ENCODE measurements around the gene RBFOX2. TPM values are rescaled to one million over a fixed set of nuclear protein-coding genes. Genes with fewer than 3 reads are reported as not detected.
"Not testable (repeated sequence)": the region's sequence is repeated elsewhere in the genome, so short reads cannot be mapped to it uniquely, and the experiment has no call there.

The RBFOX2 gene
- polyA plus RNA-seq, 2 donors: 22.6 to 31.1 TPM

DNA sequence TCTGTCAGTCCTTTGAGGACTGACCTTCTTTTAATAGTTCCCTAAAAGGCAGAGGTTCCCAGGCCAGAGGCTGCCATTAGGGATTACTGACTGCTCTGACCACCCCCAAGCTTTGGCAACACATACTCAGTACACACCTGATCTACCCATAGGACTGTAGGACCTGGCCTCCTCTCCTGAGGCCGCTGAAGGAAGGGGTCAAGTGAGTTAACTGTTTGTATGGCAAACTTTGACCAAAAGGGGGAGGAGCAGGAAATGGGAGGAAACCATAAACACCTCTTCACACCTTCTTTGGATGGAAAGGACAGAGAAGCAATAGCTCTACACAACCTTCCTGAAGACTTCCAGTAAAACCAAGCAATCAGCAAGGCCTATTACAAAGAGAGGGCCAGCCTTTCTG is 207.0 kb downstream of the RBFOX2 start:
- 77 to 86% methylated on average over 1 of the region's 1 CpG for WGBS, 2 donors

DNA sequence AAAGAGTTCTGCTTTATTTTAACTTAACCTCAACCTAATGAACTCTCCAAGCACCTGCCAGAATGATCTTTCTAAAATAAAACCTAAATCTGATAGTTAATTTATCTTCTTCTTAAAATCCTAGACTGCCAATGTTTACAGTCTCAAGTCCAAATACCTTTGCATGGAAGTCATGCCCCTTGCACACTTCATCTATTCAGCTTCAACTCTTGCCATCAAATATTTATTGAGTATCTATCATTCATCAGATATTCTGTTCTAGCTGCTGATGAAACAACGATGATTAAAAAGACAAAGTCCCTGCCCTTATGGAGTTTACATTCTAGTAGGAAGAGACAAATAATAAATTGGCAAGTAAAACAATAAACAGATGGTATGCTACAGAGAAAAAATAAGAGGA is 209.2 kb downstream of the RBFOX2 start:
- H3K9me3 ChIP-seq (ENCODE audit: control insufficient read depth in 2 of 2, insufficient read depth in 1 of 2, low read depth in 1 of 2, low read length in 1 of 2): no peaks in the 10 kb centered on the region
- no peak overlapping the region for H3K4me3 ChIP-seq (ENCODE audit: low read depth in 1 of 2, low read length in 2 of 2)
- H3K36me3 ChIP-seq (ENCODE audit: control insufficient read depth in 2 of 2, insufficient read depth in 2 of 2, low read length in 1 of 2): peaks cover 0 to 3% of the 10 kb centered on the region in 2 donors
- 66 to 76% methylated on average over 1 of the region's 1 CpG for WGBS, 2 donors
- H3K4me1 ChIP-seq (ENCODE audit: control insufficient read depth in 2 of 2, insufficient read depth in 2 of 2, low read length in 1 of 2): peaks cover 3% of the 10 kb centered on the region in 2 donors
- no peaks in the 10 kb centered on the region for H3K27me3 ChIP-seq (ENCODE audit: control insufficient read depth in 1 of 2, insufficient read depth in 2 of 2, low read length in 2 of 2)
- H3K27ac ChIP-seq (ENCODE audit: low read depth in 2 of 2, low read length in 1 of 2): no peak overlapping the region

More for the DNA sequence above, 207.0 kb downstream of the RBFOX2 start:
- Histone ChIP-seq H3K36me3 (ENCODE audit: control insufficient read depth in 2 of 2, insufficient read depth in 2 of 2, low read length in 1 of 2) (peaks cover 0 to 3% of the 10 kb centered on the region in 2 donors), H3K4me1 (ENCODE audit: control insufficient read depth in 2 of 2, insufficient read depth in 2 of 2, low read length in 1 of 2) (peaks cover 3% of the 10 kb centered on the region in 2 donors), H3K27ac (ENCODE audit: low read depth in 2 of 2, low read length in 1 of 2) (no peak overlapping the region), H3K4me3 (ENCODE audit: low read depth in 1 of 2, low read length in 2 of 2) (no peak overlapping the region), H3K9me3 (ENCODE audit: control insufficient read depth in 2 of 2, insufficient read depth in 1 of 2, low read depth in 1 of 2, low read length in 1 of 2) (no peaks in the 10 kb centered on the region), H3K27me3 (ENCODE audit: control insufficient read depth in 1 of 2, insufficient read depth in 2 of 2, low read length in 2 of 2) (no peaks in the 10 kb centered on the region)

DNA sequence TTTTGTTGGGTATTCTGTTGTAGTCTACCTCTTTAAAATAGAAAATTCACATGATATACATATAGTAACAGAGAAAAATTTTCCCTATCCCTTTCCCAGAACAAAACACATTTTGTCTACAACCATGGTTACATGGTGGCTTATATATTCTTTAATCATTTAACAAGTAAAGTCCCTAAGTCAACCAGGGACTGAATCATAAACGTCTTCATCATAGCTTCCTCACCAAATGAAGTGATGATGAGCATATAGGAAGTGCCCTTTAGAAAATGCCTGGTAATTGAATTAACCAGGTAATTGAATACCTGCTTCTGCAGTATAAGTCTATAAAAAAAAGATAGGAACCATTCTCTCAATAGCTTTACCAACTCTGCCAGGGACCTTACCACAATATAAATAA is 209.7 kb downstream of the RBFOX2 start:
- no peaks in the 10 kb centered on the region for H3K9me3 ChIP-seq (ENCODE audit: control insufficient read depth in 2 of 2, insufficient read depth in 1 of 2, low read depth in 1 of 2, low read length in 1 of 2)
- peaks cover 0 to 3% of the 10 kb centered on the region in 2 donors for H3K36me3 ChIP-seq (ENCODE audit: control insufficient read depth in 2 of 2, insufficient read depth in 2 of 2, low read length in 1 of 2)
- WGBS, 2 donors: 42 to 44% methylated on average over 1 of the region's 1 CpG
- H3K27me3 ChIP-seq (ENCODE audit: control insufficient read depth in 1 of 2, insufficient read depth in 2 of 2, low read length in 2 of 2): no peaks in the 10 kb centered on the region
- H3K4me3 ChIP-seq (ENCODE audit: low read depth in 1 of 2, low read length in 2 of 2): no peak overlapping the region
- H3K4me1 ChIP-seq (ENCODE audit: control insufficient read depth in 2 of 2, insufficient read depth in 2 of 2, low read length in 1 of 2): peaks cover 3% of the 10 kb centered on the region in 2 donors
- H3K27ac ChIP-seq (ENCODE audit: low read depth in 2 of 2, low read length in 1 of 2): no peak overlapping the region

DNA sequence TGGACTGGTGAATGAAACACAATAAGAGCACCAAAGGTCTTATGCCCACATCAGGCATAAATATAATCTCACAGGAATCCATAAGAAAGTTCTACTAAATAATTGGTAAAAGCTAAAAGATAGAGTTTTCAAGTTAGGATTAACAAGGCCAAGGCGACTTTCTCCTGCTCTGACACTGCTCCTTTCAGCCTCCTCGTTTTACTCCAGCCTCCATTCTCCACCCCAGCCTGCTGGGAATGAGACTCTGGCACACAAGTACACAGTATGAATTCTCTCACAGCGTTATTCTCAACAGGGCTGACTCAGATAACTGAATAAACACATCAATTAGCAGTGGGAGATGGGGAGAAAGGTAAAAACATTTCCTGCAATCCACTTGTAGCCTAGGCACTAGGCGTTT is 216.0 kb downstream of the RBFOX2 start:
- no peak overlapping the region for H3K27ac ChIP-seq (ENCODE audit: low read depth in 2 of 2, low read length in 1 of 2)
- H3K36me3 ChIP-seq (ENCODE audit: control insufficient read depth in 2 of 2, insufficient read depth in 2 of 2, low read length in 1 of 2): peaks cover 0 to 7% of the 10 kb centered on the region in 2 donors
- WGBS, 2 donors: 68 to 69% methylated on average over 4 of the region's 4 CpGs
- H3K4me3 ChIP-seq (ENCODE audit: low read depth in 1 of 2, low read length in 2 of 2): no peak overlapping the region
- no peaks in the 10 kb centered on the region for H3K4me1 ChIP-seq (ENCODE audit: control insufficient read depth in 2 of 2, insufficient read depth in 2 of 2, low read length in 1 of 2)
- H3K9me3 ChIP-seq (ENCODE audit: control insufficient read depth in 2 of 2, insufficient read depth in 1 of 2, low read depth in 1 of 2, low read length in 1 of 2): no peaks in the 10 kb centered on the region
- H3K27me3 ChIP-seq (ENCODE audit: control insufficient read depth in 1 of 2, insufficient read depth in 2 of 2, low read length in 2 of 2): no peaks in the 10 kb centered on the region

DNA sequence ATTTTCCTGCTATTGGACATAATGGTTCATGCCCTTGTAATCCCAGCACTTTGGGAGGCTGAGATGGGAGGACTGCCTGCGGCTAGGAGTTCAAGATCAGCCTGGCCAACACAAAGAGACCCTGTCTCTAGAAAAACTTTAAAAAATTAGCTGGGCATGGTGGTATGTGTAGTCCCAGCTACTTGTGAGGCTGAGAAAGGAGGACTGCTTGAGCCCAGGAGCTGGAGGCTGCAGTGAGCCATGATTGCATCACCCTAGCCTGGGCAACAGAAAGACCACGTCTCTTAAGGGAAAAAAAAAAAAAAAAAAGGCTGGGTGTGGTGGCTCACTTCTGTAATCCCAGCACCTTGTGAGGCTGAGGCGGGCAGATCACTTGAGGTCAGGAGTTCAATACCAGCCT is 217.0 kb downstream of the RBFOX2 start:
- peaks cover 0 to 4% of the 10 kb centered on the region in 2 donors for H3K36me3 ChIP-seq (ENCODE audit: control insufficient read depth in 2 of 2, insufficient read depth in 2 of 2, low read length in 1 of 2)
- no peaks in the 10 kb centered on the region for H3K27me3 ChIP-seq (ENCODE audit: control insufficient read depth in 1 of 2, insufficient read depth in 2 of 2, low read length in 2 of 2)
- H3K9me3 ChIP-seq (ENCODE audit: control insufficient read depth in 2 of 2, insufficient read depth in 1 of 2, low read depth in 1 of 2, low read length in 1 of 2): no peaks in the 10 kb centered on the region
- no peak overlapping the region for H3K27ac ChIP-seq (ENCODE audit: low read depth in 2 of 2, low read length in 1 of 2)
- WGBS, 2 donors: 84 to 90% methylated on average over 3 of the region's 3 CpGs
- H3K4me3 ChIP-seq (ENCODE audit: low read depth in 1 of 2, low read length in 2 of 2): no peak overlapping the region
- no peaks in the 10 kb centered on the region for H3K4me1 ChIP-seq (ENCODE audit: control insufficient read depth in 2 of 2, insufficient read depth in 2 of 2, low read length in 1 of 2)

DNA sequence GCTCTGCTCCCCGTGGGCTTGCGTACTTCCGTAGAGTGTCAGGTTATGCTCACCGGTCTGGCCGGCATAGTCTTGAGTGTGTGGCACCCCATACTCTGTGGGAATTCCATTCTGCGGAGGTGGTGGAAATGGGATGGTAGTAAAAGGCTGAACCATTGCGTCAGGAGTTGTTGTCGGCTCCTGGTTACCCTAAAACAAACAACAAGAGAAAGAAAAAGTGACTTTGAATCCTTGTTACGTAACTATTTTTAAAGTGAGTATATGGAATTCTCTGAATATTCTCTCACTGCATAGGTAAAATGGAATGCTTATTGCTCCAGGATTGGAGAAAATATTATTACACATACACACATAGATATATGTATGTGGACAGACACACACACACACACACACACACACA is 218.8 kb downstream of the RBFOX2 start:
- Histone ChIP-seq H3K36me3 (ENCODE audit: control insufficient read depth in 2 of 2, insufficient read depth in 2 of 2, low read length in 1 of 2) (peaks cover 0 to 4% of the 10 kb centered on the region in 2 donors), H3K27me3 (ENCODE audit: control insufficient read depth in 1 of 2, insufficient read depth in 2 of 2, low read length in 2 of 2) (no peaks in the 10 kb centered on the region), H3K4me1 (ENCODE audit: control insufficient read depth in 2 of 2, insufficient read depth in 2 of 2, low read length in 1 of 2) (no peaks in the 10 kb centered on the region), H3K27ac (ENCODE audit: low read depth in 2 of 2, low read length in 1 of 2) (no peak overlapping the region), H3K9me3 (ENCODE audit: control insufficient read depth in 2 of 2, insufficient read depth in 1 of 2, low read depth in 1 of 2, low read length in 1 of 2) (no peaks in the 10 kb centered on the region), H3K4me3 (ENCODE audit: low read depth in 1 of 2, low read length in 2 of 2) (no peak overlapping the region)
- WGBS, 2 donors: 96 to 98% methylated on average over 9 of the region's 9 CpGs

DNA sequence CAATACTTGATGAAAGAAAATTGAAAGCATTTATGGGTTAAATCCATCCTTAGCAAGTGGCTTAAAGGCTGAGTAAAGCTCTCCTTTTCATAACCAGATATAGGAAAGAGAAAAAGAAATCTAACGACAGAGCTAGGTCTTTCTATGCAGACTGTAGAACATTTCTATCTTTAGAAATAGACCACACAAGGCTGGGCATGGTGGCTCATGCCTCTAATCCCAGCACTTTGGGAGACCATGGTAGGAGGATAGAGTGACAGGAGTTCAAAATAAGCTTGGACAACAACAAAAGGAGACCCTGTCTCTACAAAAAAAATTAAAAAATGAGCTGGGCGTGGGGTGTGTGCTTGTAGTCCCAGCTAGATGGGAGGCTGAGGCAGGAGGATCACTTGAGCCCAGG is 220.2 kb downstream of the RBFOX2 start:
- Histone ChIP-seq H3K36me3 (ENCODE audit: control insufficient read depth in 2 of 2, insufficient read depth in 2 of 2, low read length in 1 of 2) (peaks cover 0 to 4% of the 10 kb centered on the region in 2 donors), H3K27ac (ENCODE audit: low read depth in 2 of 2, low read length in 1 of 2) (no peak overlapping the region), H3K27me3 (ENCODE audit: control insufficient read depth in 1 of 2, insufficient read depth in 2 of 2, low read length in 2 of 2) (no peaks in the 10 kb centered on the region), H3K4me1 (ENCODE audit: control insufficient read depth in 2 of 2, insufficient read depth in 2 of 2, low read length in 1 of 2) (no peaks in the 10 kb centered on the region), H3K4me3 (ENCODE audit: low read depth in 1 of 2, low read length in 2 of 2) (no peak overlapping the region), H3K9me3 (ENCODE audit: control insufficient read depth in 2 of 2, insufficient read depth in 1 of 2, low read depth in 1 of 2, low read length in 1 of 2) (no peaks in the 10 kb centered on the region)
- 75 to 76% methylated on average over 2 of the region's 2 CpGs for WGBS, 2 donors

DNA sequence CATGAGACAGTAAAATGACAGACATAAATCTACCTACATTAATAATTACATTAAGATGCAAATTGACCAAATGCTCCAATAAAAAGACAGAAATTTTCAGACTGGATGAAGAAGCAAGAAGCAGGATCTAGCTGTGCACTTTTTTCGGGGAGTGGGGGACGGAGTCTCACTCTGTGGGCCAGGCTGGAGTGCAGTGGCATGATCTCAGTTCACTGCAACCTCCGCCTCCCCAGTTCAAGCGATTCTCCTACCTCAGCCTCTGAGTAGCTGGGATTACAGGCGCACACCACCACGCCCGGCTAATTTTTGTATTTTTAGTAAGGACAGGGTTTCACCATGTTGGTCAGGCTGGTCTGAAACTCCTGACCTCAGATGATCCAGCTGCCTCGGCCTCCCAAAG is 222.0 kb downstream of the RBFOX2 start:
- H3K9me3 ChIP-seq (ENCODE audit: control insufficient read depth in 2 of 2, insufficient read depth in 1 of 2, low read depth in 1 of 2, low read length in 1 of 2); H3K4me1 ChIP-seq (ENCODE audit: control insufficient read depth in 2 of 2, insufficient read depth in 2 of 2, low read length in 1 of 2); H3K4me3 ChIP-seq (ENCODE audit: low read depth in 1 of 2, low read length in 2 of 2); H3K27ac ChIP-seq (ENCODE audit: low read depth in 2 of 2, low read length in 1 of 2); H3K36me3 ChIP-seq (ENCODE audit: control insufficient read depth in 2 of 2, insufficient read depth in 2 of 2, low read length in 1 of 2); H3K27me3 ChIP-seq (ENCODE audit: control insufficient read depth in 1 of 2, insufficient read depth in 2 of 2, low read length in 2 of 2): not testable (repeated sequence)
- 93 to 96% methylated on average over 8 of the region's 8 CpGs for WGBS, 2 donors

DNA sequence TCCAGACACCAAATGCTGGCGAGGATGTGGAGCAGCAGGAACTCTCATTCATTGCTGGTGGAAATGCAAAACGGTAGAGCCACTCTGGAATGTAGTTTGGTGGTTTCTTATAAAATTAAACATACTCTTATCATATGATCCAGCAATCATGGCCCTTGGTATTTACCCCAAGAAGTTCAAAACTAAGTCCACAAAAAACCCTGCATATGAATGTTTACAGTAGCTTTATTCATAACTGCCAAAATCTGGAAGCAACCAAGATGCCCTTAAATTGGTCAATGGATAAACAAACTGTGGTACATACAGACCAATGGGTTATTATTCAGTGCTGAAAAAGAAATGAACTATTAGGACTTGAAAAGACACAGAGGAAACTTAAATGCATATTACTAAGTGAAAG is 223.2 kb downstream of the RBFOX2 start:
- no peaks in the 10 kb centered on the region for H3K4me1 ChIP-seq (ENCODE audit: control insufficient read depth in 2 of 2, insufficient read depth in 2 of 2, low read length in 1 of 2)
- H3K27me3 ChIP-seq (ENCODE audit: control insufficient read depth in 1 of 2, insufficient read depth in 2 of 2, low read length in 2 of 2): no peaks in the 10 kb centered on the region
- no peaks in the 10 kb centered on the region for H3K9me3 ChIP-seq (ENCODE audit: control insufficient read depth in 2 of 2, insufficient read depth in 1 of 2, low read depth in 1 of 2, low read length in 1 of 2)
- H3K36me3 ChIP-seq (ENCODE audit: control insufficient read depth in 2 of 2, insufficient read depth in 2 of 2, low read length in 1 of 2): peaks cover 0 to 4% of the 10 kb centered on the region in 2 donors
- H3K4me3 ChIP-seq (ENCODE audit: low read depth in 1 of 2, low read length in 2 of 2): no peak overlapping the region
- 85 to 87% methylated on average over 2 of the region's 2 CpGs for WGBS, 2 donors
- H3K27ac ChIP-seq (ENCODE audit: low read depth in 2 of 2, low read length in 1 of 2): no peak overlapping the region

DNA sequence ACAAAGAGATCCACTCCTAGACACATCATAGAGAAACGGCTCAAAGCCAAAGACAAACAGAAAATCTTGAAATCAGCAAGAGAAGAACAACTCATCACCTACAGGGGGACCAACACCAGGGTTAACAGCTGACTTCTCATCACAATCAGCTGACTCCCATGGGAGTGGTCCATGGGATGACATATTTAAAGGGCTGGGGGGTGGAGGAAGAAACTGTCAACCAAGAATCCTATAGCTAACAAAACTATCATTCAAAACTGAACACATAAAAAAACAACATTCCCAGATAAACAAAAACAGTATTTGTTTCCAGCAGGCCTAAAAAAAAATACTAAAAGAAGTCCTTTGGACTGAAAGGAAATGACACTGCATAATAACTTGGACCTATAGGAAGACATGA is 224.2 kb downstream of the RBFOX2 start:
- H3K4me1 ChIP-seq (ENCODE audit: control insufficient read depth in 2 of 2, insufficient read depth in 2 of 2, low read length in 1 of 2): no peaks in the 10 kb centered on the region
- H3K27me3 ChIP-seq (ENCODE audit: control insufficient read depth in 1 of 2, insufficient read depth in 2 of 2, low read length in 2 of 2): no peaks in the 10 kb centered on the region
- no peak overlapping the region for H3K27ac ChIP-seq (ENCODE audit: low read depth in 2 of 2, low read length in 1 of 2)
- H3K9me3 ChIP-seq (ENCODE audit: control insufficient read depth in 2 of 2, insufficient read depth in 1 of 2, low read depth in 1 of 2, low read length in 1 of 2): no peaks in the 10 kb centered on the region
- peaks cover 0 to 1% of the 10 kb centered on the region in 2 donors for H3K36me3 ChIP-seq (ENCODE audit: control insufficient read depth in 2 of 2, insufficient read depth in 2 of 2, low read length in 1 of 2)
- WGBS, 2 donors: 87 to 92% methylated on average over 1 of the region's 1 CpG
- H3K4me3 ChIP-seq (ENCODE audit: low read depth in 1 of 2, low read length in 2 of 2): no peak overlapping the region

Measured in esophagus (tissue), 2 donors.